Right lobe of liver (tissue), 6 donors: ENCODE data around the gene C1orf122. TPM values are rescaled to one million over a fixed set of nuclear protein-coding genes. Genes with fewer than 3 reads are reported as not detected.

Experiments
- ATAC-seq, 4 donors: fragments of 200-7000 bp; cut with Tn5 transposase; one replicate each; pipeline ENCODE4 v1.9.1; 2020; ENCODE audit warnings: mild to moderate bottlenecking in 4 of 4, moderate library complexity in 4 of 4
- DNase-seq, 3 donors: peaks; one replicate each; pipeline ENCODE4 v3.0.0-alpha.2; 2020
- H3K27ac ChIP-seq, 3 donors: fragments of 200-600 bp; one replicate each; pipeline ENCODE4 v1.8.0; 2022
- H3K27me3 ChIP-seq, 2 donors: fragments of 200-600 bp; one replicate each; pipeline ENCODE4 v1.8.0; 2022
- H3K36me3 ChIP-seq, 4 donors: fragments of 200-600 bp; sonication (generic) in 1 of 4; one replicate each; pipeline versions ENCODE4 v1.5.1 to v1.8.0; 2017 to 2022; ENCODE audit warnings: control low read depth in 1 of 4
- H3K4me1 ChIP-seq, 4 donors: fragments of 200-600 bp; sonication (generic) in 1 of 4; one replicate each; pipeline versions ENCODE4 v1.5.1 to v1.8.0; 2017 to 2022; ENCODE audit warnings: control low read depth in 1 of 4
- H3K4me3 ChIP-seq, 3 donors: fragments of 200-600 bp; one replicate each; pipeline ENCODE4 v1.8.0; 2022
- H3K9me3 ChIP-seq, 4 donors: fragments of 200-600 bp; sonication (generic) in 1 of 4; one replicate each; pipeline versions ENCODE4 v1.5.1 to v1.8.0; 2017 to 2022; ENCODE audit warnings: control low read depth in 1 of 4
- POLR2A ChIP-seq: fragments of 450-650 bp; IDR thresholded peaks from one replicate; pipeline ENCODE4 v1.6.1; 2017; ENCODE audit warnings: antibody characterized with exemption, mild to moderate bottlenecking
- WGBS: methylation state at CpG from one replicate; pipeline ENCODE4 v1.1.6; 2018; ENCODE audit warnings: low coverage, low lambda C conversion rate; ENCODE audit not compliant: insufficient coverage; ENCODE audit errors: missing lambda C conversion rate; 5-methylcytosine and 5-hydroxymethylcytosine counted together
- intact Hi-C, 2 donors: fragments of 100-400 bp; cut with DNase I; formaldehyde crosslinking; loops; one replicate each; pipeline versions ENCODE4 v1.11.2 to v1.14.1; 2022
- total RNA-seq, 6 experiments: library from RNA; depleted of rRNA in 2 of 6; stranded (reverse); fragments of >200 nt in 2 of 6; fragmentation: NEBNext Ultra II Directional in 3 of 6; extraction: Animal tissue kit (Norgen Biotek cat#: 25700) in 3 of 6; gene quantifications; one replicate each; pipeline versions ENCODE4 v1.1.0 to v1.2.4, GENCODE V29; 2016 to 2023
- TF ChIP-seq, protein P1 (sequence below), 4 donors: fragments of 200-600 bp in 3 of 4; fragments of 450-650 bp in 1 of 4; IDR thresholded peaks; one replicate each; pipeline versions ENCODE4 v1.5.1 to v1.8.0; 2016 to 2022; ENCODE audit warnings: antibody characterized with exemption in 4 of 4, mild to moderate bottlenecking in 2 of 4
- donor health status: DM: no; HTN: yes; CAD: no.
- donor health status: DM: no; HTN: no; CAD: no.
- donor health status: DM: no; HTN: no; CAD: no.
- donor health status: DM: no; HTN: yes; CAD: no.
- donor health status: DM: no; HTN: yes; CAD: no.

C1orf122 gene
- total RNA-seq, 6 experiments from 2014 or later = 23.0 to 61.7 (median 27.9) TPM

DNA sequence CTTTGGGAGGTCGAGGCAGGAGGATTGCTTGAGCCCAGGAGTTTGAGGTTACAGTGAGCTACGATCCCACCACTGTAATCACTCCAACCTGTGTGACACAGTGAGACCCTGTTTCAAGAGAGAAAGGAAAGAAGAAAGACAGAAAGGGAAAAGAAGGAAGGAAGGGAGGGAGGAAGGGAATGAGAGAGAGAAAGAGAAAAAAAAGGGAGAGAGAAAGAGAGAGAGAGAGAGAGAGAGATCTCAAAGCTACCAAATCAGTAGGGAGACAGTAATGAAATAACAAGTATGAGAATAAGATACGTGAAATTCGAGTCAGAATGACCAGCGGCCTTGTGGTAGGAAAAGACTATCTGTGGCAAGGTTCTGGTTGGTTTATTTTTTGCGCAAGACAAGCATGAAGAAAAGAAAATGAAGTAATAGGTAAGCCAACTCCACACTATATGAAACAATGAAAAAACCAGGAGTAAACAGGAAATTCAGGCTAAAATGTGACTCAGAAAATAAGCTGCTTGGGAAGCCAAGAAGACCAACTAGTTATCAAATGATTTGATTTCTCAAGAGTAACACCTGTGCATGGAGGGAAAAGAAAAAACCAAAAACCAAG, 42.9 kb downstream of the C1orf122 start:
- H3K27me3 ChIP-seq = no peaks in the 10 kb centered on the region

DNA sequence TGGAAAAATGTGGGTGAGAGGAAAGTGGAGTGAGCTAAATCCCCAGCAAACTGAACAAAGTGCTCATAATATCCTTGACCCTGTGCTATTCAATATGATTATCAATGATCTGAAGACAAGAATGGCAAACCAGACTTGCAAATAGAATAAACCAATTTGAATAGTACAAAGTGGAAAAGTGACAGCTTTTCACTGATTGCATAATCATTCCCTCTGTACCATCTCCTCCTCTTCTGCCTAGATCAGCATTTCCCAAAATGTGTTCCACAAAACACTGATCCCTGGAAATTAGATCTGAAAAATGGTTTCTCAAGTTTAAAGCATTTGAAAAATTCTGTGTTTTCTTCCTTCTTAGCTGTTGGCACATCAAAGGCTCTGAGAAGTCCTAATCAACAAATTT, 43.7 kb downstream of the C1orf122 start:
- Histone ChIP-seq H3K27ac (peak overlapping the region in 1 of 3 donors; percentile 12), H3K9me3 (no peaks in the 10 kb centered on the region), H3K4me1 (peaks cover 0 to 17% (median 4%) of the 10 kb centered on the region in 4 donors), H3K4me3 (no peak overlapping the region), H3K27me3 (no peaks in the 10 kb centered on the region), H3K36me3 (peaks cover 0 to 15% (median 0%) of the 10 kb centered on the region in 4 donors)
- ATAC-seq (peak in 2 of 4 donors; percentile 38 to 65), DNase-seq (no peak)
- intact Hi-C loops = no loop called here
- TF ChIP-seq POLR2A = no peak
- TF ChIP-seq, protein P1, sequence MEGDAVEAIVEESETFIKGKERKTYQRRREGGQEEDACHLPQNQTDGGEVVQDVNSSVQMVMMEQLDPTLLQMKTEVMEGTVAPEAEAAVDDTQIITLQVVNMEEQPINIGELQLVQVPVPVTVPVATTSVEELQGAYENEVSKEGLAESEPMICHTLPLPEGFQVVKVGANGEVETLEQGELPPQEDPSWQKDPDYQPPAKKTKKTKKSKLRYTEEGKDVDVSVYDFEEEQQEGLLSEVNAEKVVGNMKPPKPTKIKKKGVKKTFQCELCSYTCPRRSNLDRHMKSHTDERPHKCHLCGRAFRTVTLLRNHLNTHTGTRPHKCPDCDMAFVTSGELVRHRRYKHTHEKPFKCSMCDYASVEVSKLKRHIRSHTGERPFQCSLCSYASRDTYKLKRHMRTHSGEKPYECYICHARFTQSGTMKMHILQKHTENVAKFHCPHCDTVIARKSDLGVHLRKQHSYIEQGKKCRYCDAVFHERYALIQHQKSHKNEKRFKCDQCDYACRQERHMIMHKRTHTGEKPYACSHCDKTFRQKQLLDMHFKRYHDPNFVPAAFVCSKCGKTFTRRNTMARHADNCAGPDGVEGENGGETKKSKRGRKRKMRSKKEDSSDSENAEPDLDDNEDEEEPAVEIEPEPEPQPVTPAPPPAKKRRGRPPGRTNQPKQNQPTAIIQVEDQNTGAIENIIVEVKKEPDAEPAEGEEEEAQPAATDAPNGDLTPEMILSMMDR (IDR thresholded peaks at IDR 0.05) = no peak

More for the DNA sequence above, 42.9 kb downstream of the C1orf122 start:
- Histone ChIP-seq H3K4me1 (peaks cover 0 to 15% (median 4%) of the 10 kb centered on the region in 4 donors), H3K27ac (peak overlapping the region in 1 of 3 donors; percentile 12), H3K36me3 (peaks cover 0 to 12% (median 0%) of the 10 kb centered on the region in 4 donors), H3K9me3 (no peaks in the 10 kb centered on the region), H3K4me3 (no peak overlapping the region)
- ATAC-seq (no peak), DNase-seq (no peak)
- intact Hi-C loops = no loop called here
- 77% methylated on average over 6 of the region's 6 CpGs for WGBS
- no peak for TF ChIP-seq POLR2A

DNA sequence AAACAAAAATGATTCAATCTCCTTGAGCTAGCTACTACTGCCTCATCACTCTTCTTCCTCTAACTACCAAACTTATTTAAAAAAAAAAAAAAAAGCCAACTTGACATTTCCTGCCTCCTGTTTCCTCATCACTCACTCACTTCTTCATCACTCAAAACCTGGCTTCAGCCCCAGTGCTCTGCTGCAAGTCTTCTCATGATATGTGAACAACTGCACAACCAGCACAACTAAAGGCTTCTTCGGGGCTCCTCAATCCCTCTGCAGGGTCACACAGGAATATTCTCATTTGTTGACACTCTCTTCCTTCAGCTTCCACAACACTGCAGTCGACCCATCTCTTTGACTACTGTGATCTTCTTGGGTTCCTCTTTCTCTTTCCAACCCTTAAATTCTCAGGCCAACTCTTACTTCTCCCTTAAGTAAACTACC, 44.2 kb downstream of the C1orf122 start:
- H3K4me3 ChIP-seq = no peak overlapping the region
- H3K27ac ChIP-seq = no peak overlapping the region
- no peaks in the 10 kb centered on the region for H3K9me3 ChIP-seq
- intact Hi-C loops = no loop called here
- no peaks in the 10 kb centered on the region for H3K27me3 ChIP-seq
- 40% methylated on average over 2 of the region's 2 CpGs for WGBS
- TF ChIP-seq, protein P1 (IDR thresholded peaks at IDR 0.05) = no peak
- no peak for TF ChIP-seq POLR2A
- ATAC-seq = peak; percentile 22 to 58 (median 30)
- H3K4me1 ChIP-seq = peaks cover 0 to 18% (median 4%) of the 10 kb centered on the region in 4 donors
- H3K36me3 ChIP-seq = peaks cover 0 to 16% (median 0%) of the 10 kb centered on the region in 4 donors
- DNase-seq = no peak

DNA sequence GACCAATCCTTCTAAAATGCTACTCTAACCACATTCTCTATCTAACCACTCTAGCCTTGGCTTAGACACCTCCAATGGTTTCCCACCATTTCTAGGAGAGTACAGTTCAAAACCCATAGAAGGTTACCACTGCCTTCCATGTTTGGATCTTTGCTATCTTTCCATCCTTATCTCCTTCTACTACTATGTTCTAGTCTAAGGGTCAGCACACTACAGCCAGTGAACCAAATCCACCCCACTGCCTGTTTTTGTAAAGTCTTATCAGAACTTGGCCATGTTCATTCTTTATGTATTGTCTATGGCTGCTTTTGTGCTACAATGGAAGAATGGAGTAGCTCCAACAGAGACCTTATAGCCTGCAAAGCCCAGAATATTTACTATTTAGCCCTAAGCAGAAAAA, 45.6 kb downstream of the C1orf122 start:
- intact Hi-C loops = no loop called here
- Histone ChIP-seq H3K9me3 (no peaks in the 10 kb centered on the region), H3K27me3 (no peaks in the 10 kb centered on the region), H3K27ac (no peak overlapping the region), H3K4me1 (peaks cover 0 to 20% (median 5%) of the 10 kb centered on the region in 4 donors), H3K36me3 (peaks cover 0 to 25% (median 0%) of the 10 kb centered on the region in 4 donors), H3K4me3 (no peak overlapping the region)
- DNase-seq (no peak), ATAC-seq (no peak)
- no peak for TF ChIP-seq POLR2A
- TF ChIP-seq, protein P1 (IDR thresholded peaks at IDR 0.05) = no peak

DNA sequence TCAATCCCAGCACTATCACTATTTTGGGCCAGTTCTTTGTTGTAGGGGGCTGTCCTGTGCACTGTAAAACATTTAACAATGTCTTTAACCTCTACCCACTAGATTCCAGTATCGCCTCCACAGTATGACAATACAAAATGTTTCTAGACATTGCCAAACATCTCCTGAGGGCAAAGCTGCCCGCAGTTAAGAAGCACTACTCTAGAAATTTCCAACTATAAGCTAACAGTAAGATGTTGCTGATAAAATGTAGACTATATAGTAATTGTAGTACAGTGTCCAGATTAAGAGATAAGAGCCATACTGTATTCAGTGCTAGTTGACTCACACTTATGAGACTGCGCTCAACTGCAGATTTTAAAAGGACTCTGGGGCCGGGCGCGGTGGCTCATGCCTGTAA, 46.8 kb downstream of the C1orf122 start:
- H3K4me1 ChIP-seq = peaks cover 0 to 28% (median 8%) of the 10 kb centered on the region in 4 donors
- H3K9me3 ChIP-seq = no peaks in the 10 kb centered on the region
- peaks cover 0 to 25% (median 0%) of the 10 kb centered on the region in 4 donors for H3K36me3 ChIP-seq
- 96% methylated on average over 4 of the region's 6 CpGs for WGBS
- no peak for TF ChIP-seq POLR2A
- TF ChIP-seq, protein P1 (IDR thresholded peaks at IDR 0.05) = no peak
- no peak overlapping the region for H3K27ac ChIP-seq
- no peak overlapping the region for H3K4me3 ChIP-seq
- no peaks in the 10 kb centered on the region for H3K27me3 ChIP-seq
- DNase-seq (no peak), ATAC-seq (no peak)
- intact Hi-C loops = no loop called here

Other genes with a start within 250 kb of the C1orf122 start
- 10 to 100 TPM; 10.4 to 29.0 (median 19.9) TPM for gene GNL2, start 211.9 kb upstream of the C1orf122 start, total RNA-seq
- not detected for gene RSPO1, start 172.9 kb upstream of the C1orf122 start, total RNA-seq
- 1 to 10 TPM in 2 of 6 experiments, under 1 TPM in 4; 0.31 to 2.2 (median 0.76) TPM for gene CDCA8, start 115.3 kb upstream of the C1orf122 start, total RNA-seq
- gene EPHA10, start 42.7 kb upstream of the C1orf122 start, total RNA-seq = under 1 TPM in 2 of 6 experiments, not detected in 4; 0.07 to 0.16 TPM
- gene MANEAL, start 13.9 kb upstream of the C1orf122 start, total RNA-seq = 1 to 10 TPM; 3.2 to 9.4 (median 5.4) TPM
- 10 to 100 TPM in 2 of 6 experiments, 1 to 10 TPM in 4; 4.4 to 18.3 (median 6.4) TPM for gene YRDC, start 418 bp downstream of the C1orf122 start, total RNA-seq
- gene MTF1, start 51.8 kb downstream of the C1orf122 start, total RNA-seq = 10 to 100 TPM in 1 of 6 experiments, 1 to 10 TPM in 5; 3.5 to 10.3 (median 6.1) TPM
- gene INPP5B, start 139.3 kb downstream of the C1orf122 start, total RNA-seq = 10 to 100 TPM; 10.5 to 23.1 (median 14.6) TPM
- 10 to 100 TPM; 13.6 to 32.1 (median 20.8) TPM for gene SF3A3, start 182.2 kb downstream of the C1orf122 start, total RNA-seq
- gene FHL3, start 197.7 kb downstream of the C1orf122 start, total RNA-seq = 1 to 10 TPM; 1.3 to 7.1 (median 4.4) TPM
- gene UTP11, start 204.9 kb downstream of the C1orf122 start, total RNA-seq = 10 to 100 TPM in 5 of 6 experiments, 1 to 10 TPM in 1; 6.8 to 33.1 (median 12.8) TPM
- under 1 TPM in 1 of 6 experiments, not detected in 5; 0.09 TPM for gene POU3F1, start 239.0 kb downstream of the C1orf122 start, total RNA-seq